ENCODE results near the gene SNORC. TPM values are rescaled to one million over a fixed set of nuclear protein-coding genes. Genes with fewer than 3 reads are reported as not detected.

Gene SNORC
- polyA plus RNA-seq, 3 donors: 0.61 TPM; not detected in 2

- H3K9me3 Mint-ChIP-seq: no peaks in the 10 kb centered on the region
- no peaks in the 10 kb centered on the region for H3K9me3 ChIP-seq (replicated peaks in 1 of 2; ENCODE audit: control insufficient read depth in 1 of 2, insufficient read depth in 1 of 2, low read length in 2 of 2)
- H4K20me1 ChIP-seq (ENCODE audit: insufficient read depth, low read length): no peaks in the 10 kb centered on the region
- no peaks in the 10 kb centered on the region for H3K79me2 ChIP-seq (ENCODE audit: insufficient read depth, low read length)
- 95% methylated on average over 7 of the region's 9 CpGs for whole genome bisulfite sequencing (ENCODE audit: insufficient coverage)
- no peaks in the 10 kb centered on the region for H3K4me1 ChIP-seq (ENCODE audit: control insufficient read depth in 1 of 2, insufficient read depth in 2 of 2, low read length in 2 of 2)
- H3K4me3 Mint-ChIP-seq: no peak overlapping the region
- H3K4me3 ChIP-seq (replicated peaks in 1 of 3; ENCODE audit: low read depth in 2 of 3, low read length in 3 of 3): no peak overlapping the region
- TF ChIP-seq, protein P1, sequence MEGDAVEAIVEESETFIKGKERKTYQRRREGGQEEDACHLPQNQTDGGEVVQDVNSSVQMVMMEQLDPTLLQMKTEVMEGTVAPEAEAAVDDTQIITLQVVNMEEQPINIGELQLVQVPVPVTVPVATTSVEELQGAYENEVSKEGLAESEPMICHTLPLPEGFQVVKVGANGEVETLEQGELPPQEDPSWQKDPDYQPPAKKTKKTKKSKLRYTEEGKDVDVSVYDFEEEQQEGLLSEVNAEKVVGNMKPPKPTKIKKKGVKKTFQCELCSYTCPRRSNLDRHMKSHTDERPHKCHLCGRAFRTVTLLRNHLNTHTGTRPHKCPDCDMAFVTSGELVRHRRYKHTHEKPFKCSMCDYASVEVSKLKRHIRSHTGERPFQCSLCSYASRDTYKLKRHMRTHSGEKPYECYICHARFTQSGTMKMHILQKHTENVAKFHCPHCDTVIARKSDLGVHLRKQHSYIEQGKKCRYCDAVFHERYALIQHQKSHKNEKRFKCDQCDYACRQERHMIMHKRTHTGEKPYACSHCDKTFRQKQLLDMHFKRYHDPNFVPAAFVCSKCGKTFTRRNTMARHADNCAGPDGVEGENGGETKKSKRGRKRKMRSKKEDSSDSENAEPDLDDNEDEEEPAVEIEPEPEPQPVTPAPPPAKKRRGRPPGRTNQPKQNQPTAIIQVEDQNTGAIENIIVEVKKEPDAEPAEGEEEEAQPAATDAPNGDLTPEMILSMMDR (IDR thresholded peaks at IDR 0.05): no peak
- peaks cover 57 to 63% of the 10 kb centered on the region in 2 donors for H3K36me3 Mint-ChIP-seq
- no peak for DNase-seq
- intact Hi-C loops (cut with micrococcal nuclease): no loop called here
- H3K36me3 ChIP-seq (replicated peaks in 1 of 2; ENCODE audit: control insufficient read depth in 1 of 2, insufficient read depth in 2 of 2, low read length in 2 of 2): peaks cover 39 to 66% of the 10 kb centered on the region in 2 donors
- H3K27ac ChIP-seq (ENCODE audit: low read depth in 1 of 2, low read length in 2 of 2): no peak overlapping the region
- no peaks in the 10 kb centered on the region for H3K27me3 ChIP-seq (ENCODE audit: control insufficient read depth in 2 of 2, insufficient read depth in 2 of 2, low read length in 2 of 2)
- H2AFZ ChIP-seq (ENCODE audit: insufficient read depth, low read depth, low read length, poor library complexity, severe bottlenecking): no peak overlapping the region
- no peaks in the 10 kb centered on the region for H3K4me1 Mint-ChIP-seq
- peaks cover 0 to 2% (median 0%) of the 10 kb centered on the region in 3 donors for H3K27me3 Mint-ChIP-seq (ENCODE audit: low read depth in 3 of 3)
- no peak overlapping the region for H3K9ac ChIP-seq (ENCODE audit: insufficient read depth, low read length, poor library complexity, severe bottlenecking)
- no peak overlapping the region for H3K4me2 ChIP-seq (replicated peaks; ENCODE audit: extremely low read depth, low read length, poor library complexity, severe bottlenecking)
- H3K27ac Mint-ChIP-seq: no peak overlapping the region
Observed at GRCh38 chr2:232860593-232861241, 9.3 kb upstream of the SNORC start.

DNA sequence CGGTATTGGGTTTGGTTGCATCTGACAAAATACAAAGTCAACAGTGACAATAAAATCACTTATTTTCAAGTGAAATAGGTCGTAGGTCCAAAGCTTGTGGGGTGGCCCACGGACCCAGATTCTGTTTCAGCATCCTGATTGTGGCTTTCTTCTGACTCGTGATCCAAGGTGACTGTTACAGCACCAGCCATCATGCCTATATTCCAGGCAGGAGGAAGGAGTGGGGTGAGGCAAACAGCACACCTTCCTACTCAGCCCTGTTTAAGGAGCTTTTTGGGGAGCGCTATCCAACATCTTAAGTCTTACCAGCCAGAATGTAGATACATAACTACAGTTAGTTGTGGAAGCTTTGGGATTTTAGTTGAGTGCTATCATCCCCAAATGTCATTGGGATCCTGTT, 8.7 kb upstream of the SNORC start:
- 100% methylated on average over 2 of the region's 5 CpGs for WGBS (ENCODE audit: insufficient coverage)
- Mint-ChIP-seq H3K27me3 (ENCODE audit: low read depth in 3 of 3) (peaks cover 0 to 2% (median 0%) of the 10 kb centered on the region in 3 donors), H3K9me3 (no peaks in the 10 kb centered on the region), H3K4me3 (no peak overlapping the region), H3K27ac (no peak overlapping the region), H3K4me1 (no peaks in the 10 kb centered on the region), H3K36me3 (peaks cover 51 to 57% of the 10 kb centered on the region in 2 donors)
- no peak overlapping the region for H2AFZ ChIP-seq (ENCODE audit: insufficient read depth, low read depth, low read length, poor library complexity, severe bottlenecking)
- H3K4me1 ChIP-seq (ENCODE audit: control insufficient read depth in 1 of 2, insufficient read depth in 2 of 2, low read length in 2 of 2): no peaks in the 10 kb centered on the region
- no peaks in the 10 kb centered on the region for H3K79me2 ChIP-seq (ENCODE audit: insufficient read depth, low read length)
- TF ChIP-seq, protein P1 (IDR thresholded peaks at IDR 0.05): no peak
- peaks cover 34 to 60% of the 10 kb centered on the region in 2 donors for H3K36me3 ChIP-seq (replicated peaks in 1 of 2; ENCODE audit: control insufficient read depth in 1 of 2, insufficient read depth in 2 of 2, low read length in 2 of 2)
- DNase-seq: no peak
- H3K27me3 ChIP-seq (ENCODE audit: control insufficient read depth in 2 of 2, insufficient read depth in 2 of 2, low read length in 2 of 2): no peaks in the 10 kb centered on the region
- no peaks in the 10 kb centered on the region for H3K9me3 ChIP-seq (replicated peaks in 1 of 2; ENCODE audit: control insufficient read depth in 1 of 2, insufficient read depth in 1 of 2, low read length in 2 of 2)
- H3K4me2 ChIP-seq (replicated peaks; ENCODE audit: extremely low read depth, low read length, poor library complexity, severe bottlenecking): no peak overlapping the region
- intact Hi-C loops (cut with micrococcal nuclease): no loop called here
- no peaks in the 10 kb centered on the region for H4K20me1 ChIP-seq (ENCODE audit: insufficient read depth, low read length)
- H3K9ac ChIP-seq (ENCODE audit: insufficient read depth, low read length, poor library complexity, severe bottlenecking): no peak overlapping the region
- no peak overlapping the region for H3K27ac ChIP-seq (ENCODE audit: low read depth in 1 of 2, low read length in 2 of 2)
- no peak overlapping the region for H3K4me3 ChIP-seq (replicated peaks in 1 of 3; ENCODE audit: low read depth in 2 of 3, low read length in 3 of 3)

All from CD14-positive monocyte (primary cell).